HG03571 (cell line): ENCODE measurements around the gene LCNL1.
A peak's percentile ranks its signal among the peaks of the same experiment; 100 is the strongest.
"Not testable (repeated sequence)": the region's sequence is repeated elsewhere in the genome, so short reads cannot be mapped to it uniquely, and the experiment has no call there.

Experiments
- ATAC-seq: cut with Tn5 transposase; IDR thresholded peaks from one replicate; pipeline ENCODE4 v1.9.1; 2021; ENCODE audit not compliant: unreplicated experiment

The LCNL1 gene

DNA sequence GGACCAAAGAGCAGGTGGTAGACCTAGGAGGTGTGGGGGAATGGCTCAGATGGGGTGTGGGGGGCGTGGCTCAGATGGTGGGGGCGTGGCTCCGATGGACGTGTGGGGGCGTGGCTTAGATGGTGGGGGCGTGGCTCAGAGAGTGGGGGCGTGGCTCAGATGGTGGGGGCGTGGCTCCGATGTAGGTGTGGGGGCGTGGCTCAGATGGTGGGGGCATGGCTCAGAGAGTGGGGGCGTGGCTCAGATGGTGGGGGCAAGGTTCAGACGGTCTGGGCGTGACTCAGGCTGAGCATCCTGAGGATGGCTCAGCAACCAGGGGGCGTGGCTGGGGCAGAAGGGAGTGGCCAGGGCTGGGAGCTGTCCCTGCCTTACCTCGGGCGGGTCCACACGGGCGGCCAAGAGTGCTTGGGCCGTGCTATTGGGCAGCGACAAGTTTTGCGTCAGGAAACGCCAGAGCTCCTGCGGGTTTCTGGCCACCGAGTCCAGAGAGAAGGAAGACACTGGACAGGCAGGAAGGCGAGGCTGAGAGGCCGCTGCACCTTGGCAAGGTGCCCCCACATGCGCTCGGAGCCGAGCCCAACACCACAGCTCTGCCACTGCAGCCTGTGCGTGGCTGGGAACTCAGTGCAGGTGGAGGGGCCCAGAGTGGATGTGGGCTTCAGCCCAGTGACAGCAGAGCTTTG, 39.3 kb downstream of the LCNL1 start:
- no peak for ATAC-seq

GRCh38 chr9:137022662-137023008, 39.8 kb downstream of the LCNL1 start:
- no peak for ATAC-seq

- ATAC-seq = no peak
Measured at GRCh38 chr9:137023157-137023556, 40.4 kb downstream of the LCNL1 start.

GRCh38 chr9:137023583-137023991, 40.8 kb downstream of the LCNL1 start:
- ATAC-seq = no peak

- no peak for ATAC-seq
Measured at GRCh38 chr9:137025517-137025966, 42.7 kb downstream of the LCNL1 start.

DNA sequence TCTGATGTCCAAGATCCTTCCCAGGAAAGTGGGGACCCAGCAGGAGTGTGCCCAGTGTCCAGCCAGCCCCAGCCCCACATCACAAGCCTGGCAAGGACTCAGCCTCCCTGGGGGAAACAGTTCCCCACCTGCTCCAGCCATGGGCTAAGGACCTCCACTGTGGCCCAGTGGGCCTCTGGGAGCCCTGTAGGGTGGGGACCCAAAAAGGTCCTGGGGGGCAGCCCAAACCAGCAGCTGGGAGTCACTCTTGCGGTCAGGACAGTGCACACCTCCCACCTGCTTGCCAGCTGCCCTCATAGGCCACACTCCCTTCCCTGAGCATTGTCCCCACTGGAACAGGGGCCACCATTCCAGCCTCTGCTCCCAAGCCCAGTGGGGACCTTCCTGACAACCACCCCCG, 43.6 kb downstream of the LCNL1 start:
- ATAC-seq = no peak

GRCh38 chr9:137026828-137027227, 44.0 kb downstream of the LCNL1 start:
- ATAC-seq = no peak

DNA sequence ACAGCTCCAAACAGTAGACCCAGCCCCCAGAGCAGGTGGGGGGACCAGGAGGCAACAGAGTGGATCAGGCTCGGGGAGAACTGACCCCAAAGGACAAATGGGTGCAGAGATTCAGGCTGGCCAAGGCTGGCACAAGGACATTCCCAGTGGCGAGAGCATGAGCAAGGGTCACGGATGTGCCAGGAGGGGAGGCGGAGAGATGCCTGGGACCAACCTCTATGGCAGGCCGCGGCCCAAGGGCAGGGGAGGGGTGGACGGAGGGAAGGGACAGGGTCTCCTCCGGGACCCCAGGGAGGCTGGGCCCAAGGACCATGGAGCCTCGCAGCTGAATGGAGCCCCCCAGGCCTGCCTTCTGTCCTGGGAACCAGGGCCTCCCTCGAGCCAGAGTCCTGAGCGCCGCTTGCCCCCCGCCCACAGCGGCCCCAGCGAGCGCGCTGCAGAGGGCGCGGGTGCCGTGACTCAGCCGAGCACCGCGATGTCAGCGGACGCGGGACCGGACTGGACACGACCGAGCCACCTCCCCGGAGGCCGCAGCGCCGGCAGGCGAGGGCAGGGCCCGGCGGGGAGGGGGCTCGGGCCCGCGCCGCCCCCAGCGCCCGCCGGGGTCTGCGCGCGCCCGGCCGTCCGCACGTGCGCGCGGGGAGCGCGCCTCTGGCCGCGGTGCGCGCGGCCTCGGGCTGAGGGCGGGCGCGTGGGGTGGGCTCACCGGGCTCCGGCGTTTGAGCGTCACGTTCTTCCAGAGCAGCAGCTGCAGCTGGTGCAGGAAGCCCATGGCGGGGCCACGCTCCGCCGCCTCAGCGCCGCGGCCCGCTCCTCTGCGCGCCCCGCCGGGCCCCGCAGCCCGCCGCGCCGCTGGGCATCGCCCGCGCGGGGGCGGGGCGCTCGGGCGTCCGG, 44.8 kb downstream of the LCNL1 start, which contains the start of gene ABCA2:
Gene ABCA2, minus strand, starts transcription at position 869 of the 894 bp plus-strand sequence. Its CDS starts 97 bp downstream, at position 772.
- no peak for ATAC-seq

GRCh38 chr9:137028263-137029057, 45.7 kb downstream of the LCNL1 start:
- no peak for ATAC-seq

DNA sequence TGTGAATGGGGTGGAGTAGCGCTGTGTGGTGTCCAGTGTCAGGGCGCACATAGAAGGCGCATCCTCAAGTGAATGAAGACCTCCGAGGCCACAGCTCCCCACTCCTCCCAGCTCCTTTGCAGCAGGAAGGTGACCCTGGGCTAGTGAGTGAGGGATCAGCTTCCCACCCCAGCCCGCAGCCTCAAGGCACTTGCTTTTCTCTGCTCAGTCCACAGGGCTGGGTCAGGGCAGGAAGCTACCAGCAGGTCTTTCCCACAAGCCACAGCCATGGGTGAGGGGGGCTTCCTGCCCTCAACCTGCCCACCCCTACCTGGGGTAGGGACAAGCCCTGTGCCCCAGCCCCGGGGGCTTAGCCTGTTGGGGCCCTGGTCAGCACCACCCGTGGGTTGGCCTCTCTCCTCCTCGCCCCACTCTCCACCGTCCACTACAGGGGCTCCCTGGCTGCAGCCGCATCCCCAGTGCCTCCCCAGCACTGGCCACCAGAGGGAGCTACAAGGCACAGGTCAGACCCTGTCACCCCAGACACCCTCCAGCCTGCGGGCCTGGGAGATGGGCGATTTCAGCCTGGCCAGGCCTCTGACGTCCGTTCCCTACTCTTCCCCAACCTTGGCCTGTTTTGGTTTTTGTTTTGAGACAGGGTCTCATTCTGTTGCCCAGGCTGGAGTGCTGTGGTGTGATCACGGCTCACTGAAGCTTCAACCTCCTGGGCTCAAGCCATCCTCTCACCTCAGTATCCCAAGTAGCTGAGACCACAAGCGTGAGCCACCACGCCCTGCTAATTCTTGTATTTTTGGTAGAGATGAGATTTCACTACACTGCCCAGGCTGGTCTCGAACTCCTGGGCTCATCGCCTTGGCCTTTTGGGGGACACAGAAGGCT, 46.5 kb downstream of the LCNL1 start:
- no peak for ATAC-seq

DNA sequence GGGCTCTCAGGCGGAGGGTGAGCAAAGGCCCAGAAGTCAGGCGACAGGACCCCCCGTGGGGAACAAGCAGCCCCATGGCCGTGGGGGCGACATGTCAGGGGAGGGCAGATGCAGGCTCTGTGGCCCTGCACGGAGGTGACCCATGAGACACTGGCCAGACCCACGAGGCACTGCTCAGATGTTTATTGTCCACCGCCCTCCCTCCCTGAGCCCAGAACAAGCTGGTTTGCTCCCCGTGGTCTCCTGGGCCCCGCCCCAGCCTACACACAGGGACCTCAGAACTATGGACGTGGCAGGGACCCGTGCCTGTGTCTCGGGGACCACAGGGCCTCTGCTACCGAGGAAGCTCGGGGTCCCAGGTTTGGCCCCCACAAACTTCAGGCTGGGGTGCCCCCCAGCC, 47.2 kb downstream of the LCNL1 start:
- ATAC-seq = no peak

GRCh38 chr9:137030538-137031527, 48.0 kb downstream of the LCNL1 start:
- ATAC-seq = no peak

DNA sequence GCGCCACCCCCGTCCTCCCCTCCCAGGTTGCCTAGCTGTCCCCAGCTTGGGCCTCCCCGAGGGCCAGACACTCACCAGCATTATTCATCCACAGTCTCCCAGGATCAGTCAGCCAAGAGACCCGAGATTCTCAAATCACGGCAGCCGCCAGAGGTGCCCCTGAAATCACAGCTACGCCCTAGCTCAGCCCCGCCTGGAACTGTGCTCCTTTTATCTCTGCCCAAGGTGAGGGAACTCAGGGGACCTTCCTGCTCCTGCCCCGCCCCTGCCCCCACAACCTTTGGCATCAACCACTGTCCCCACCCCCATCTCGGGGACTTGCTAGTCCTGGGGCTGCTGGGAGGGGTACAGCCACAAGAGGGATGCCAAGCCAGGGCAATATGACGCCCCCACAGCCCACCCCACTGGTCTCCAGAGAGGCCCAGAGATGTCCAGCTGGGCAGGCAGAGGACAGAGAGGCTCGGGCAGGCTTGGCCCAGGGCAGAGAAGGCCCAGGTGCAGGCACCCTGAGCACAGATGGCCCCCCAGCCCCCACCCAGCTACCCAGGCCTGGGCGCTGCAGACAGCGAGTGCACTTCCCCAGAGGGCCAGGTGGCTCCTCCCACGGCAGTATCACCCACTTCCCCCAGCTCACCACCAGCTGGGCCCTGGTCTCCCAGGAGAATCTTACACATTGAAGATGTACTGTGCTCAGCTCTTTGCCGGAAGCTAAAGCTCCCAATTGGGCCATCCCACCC, 49.3 kb downstream of the LCNL1 start, which contains the start of gene FUT7:
Gene FUT7, minus strand, starts transcription at position 185 of the 737 bp plus-strand sequence. Its CDS starts 97 bp downstream, at position 88.
- no peak for ATAC-seq

DNA sequence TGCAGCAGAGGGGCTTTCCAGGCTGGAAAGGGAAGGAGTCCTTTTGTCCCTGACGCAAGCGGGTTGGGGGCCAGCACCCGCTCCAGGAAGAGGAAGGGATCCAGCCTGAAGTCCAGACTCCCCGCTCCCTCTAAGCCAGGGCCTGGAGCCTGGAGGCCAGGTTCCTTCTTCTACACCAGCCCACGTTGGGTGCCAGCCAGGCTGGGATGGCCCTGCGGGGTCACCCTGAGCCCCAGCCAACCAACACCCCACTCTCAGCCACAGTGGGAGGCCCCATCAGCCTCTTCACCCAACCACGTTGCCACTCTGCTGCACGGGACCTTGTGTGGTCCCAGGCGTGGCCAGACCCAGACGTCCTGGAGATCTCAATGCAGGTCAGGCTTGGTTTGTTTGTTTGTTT, 50.1 kb downstream of the LCNL1 start:
- no peak for ATAC-seq

- not testable (repeated sequence) for ATAC-seq
Measured at GRCh38 chr9:137033481-137033880, 50.7 kb downstream of the LCNL1 start.

DNA sequence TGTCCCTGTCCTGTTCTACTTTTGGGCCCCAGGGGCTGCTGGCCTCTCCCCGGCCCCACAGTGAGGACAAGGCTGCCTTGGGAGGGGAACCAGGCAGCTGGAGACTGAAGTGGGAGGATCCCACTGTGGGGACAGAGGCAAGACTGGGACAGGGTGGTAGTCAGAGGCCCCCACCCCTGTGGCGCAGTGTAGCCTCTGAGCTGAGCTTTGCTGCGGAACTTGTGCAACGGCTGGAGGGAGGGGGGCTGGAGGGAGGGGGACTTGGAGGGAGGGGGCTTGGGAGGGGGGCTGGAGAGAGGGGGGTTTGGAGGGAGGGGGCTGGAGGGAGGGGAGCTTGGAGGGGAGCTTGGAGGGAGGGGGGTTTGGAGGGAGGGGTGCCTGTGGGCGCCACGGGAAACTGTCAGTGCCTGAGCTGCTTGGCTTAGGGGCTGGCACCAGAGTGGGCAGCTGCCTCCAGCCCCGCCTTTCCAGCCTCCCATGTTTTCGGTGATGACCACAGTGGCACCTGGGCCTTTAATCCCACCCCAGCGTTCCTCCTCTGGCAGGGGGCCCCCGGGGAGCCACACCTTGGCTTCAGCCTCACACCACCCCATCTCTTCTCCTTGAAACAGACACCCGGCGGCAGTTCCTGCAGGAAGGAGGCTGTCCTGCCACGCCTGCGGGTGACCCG, 51.4 kb downstream of the LCNL1 start:
- no peak for ATAC-seq

DNA sequence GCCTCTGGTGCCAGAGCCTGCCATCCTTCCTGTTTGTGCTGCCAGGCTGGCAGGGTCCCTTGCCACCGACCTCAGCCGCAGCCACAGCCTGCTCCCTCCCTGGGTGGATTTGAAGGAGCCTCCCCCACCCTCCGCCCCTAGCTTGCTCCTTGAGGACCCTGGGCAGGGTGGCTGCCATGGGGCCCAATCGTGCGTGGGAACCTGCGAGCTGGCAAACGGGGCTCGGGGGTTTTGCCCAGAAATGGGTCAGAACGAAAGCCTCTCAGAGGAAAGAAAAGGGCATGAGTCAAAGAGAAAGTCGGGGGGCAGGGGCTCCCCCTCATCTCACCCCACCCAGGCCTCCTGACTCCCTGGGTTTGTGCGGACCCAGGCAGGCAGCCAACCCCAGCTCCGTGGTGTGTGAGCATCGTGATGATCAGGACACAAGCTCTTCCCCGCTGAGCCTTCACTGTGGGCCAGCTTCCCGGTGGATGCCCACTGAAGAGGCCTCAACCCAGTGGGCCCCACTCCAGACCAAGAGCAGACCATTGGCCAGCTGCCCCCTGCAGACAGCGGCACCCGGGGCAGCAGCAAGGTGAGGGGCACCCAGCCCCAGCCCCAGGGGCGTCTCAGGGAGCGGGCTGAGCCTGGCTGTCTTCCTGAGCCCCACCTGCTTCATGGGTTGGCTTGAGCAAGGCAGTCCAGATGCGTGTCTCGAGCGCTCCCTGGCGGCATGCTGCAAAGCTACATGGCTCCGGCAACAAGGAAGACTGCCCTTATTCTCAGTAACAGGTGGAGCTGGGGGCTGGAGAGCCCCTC, 52.1 kb downstream of the LCNL1 start:
- peak; percentile 47 for ATAC-seq
